ENCODE data around the gene FCRL1.

The FCRL1 gene

GRCh38 chr1:157798211-157798610, 21.7 kb downstream of the FCRL1 start:
- DNase-seq: no peak

- no peak for DNase-seq
These were observed 34.7 kb downstream of the FCRL1 start for GRCh38 chr1:157785248-157785647.

- no peak for DNase-seq
These were observed 35.1 kb downstream of the FCRL1 start for GRCh38 chr1:157784801-157785200.

GRCh38 chr1:157782931-157783330, 37.0 kb downstream of the FCRL1 start:
- DNase-seq: no peak

DNA sequence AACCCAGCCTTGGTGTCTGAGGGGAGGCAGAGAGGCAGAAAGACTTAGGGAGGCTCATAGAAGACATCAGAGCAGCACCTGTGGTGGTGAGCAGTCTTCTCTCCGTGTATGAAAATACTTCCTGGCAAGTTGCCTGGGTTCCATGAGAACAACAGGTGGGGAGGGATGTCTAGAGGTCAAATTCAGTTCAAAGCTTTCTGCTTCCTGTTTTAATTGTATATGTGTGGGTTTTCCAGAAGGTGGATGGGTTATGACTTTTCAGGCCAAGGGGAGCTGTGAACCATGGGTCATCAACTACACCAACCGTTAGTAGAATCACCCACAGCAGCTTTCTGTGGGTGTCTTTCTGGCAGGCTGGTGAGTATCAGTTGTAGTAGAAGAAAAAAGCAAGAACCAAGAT, 38.9 kb downstream of the FCRL1 start:
- no peak for DNase-seq

DNA sequence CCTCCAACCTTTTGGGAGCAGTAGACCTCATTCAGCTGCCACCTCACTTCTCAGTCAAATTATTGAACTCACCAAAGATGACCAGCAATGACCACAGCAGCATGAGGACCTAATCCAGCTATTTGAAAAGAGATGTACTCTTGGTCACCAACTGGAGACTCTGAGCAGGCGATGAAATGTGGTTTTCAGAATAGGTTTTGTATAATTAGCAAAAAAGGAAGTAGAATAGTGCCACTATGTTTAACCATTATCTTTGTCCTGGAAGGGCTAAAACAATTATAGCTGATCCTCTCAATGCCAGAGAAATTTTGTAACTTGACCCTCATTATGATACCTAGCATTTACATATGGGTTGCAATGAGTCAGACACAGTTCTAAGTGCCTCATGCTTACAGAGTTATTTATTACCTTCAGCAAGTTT, 42.9 kb downstream of the FCRL1 start, which contains the start of gene FCRL2:
Gene FCRL2 (minus strand): TSS at position 162 of the 421 bp plus-strand sequence. CDS start 59 bp downstream, at position 103.
- no peak for DNase-seq

- DNase-seq: no peak
These were observed 44.6 kb downstream of the FCRL1 start for GRCh38 chr1:157775101-157775870.

GRCh38 chr1:157774412-157774811, 45.5 kb downstream of the FCRL1 start:
- no peak for DNase-seq

DNA sequence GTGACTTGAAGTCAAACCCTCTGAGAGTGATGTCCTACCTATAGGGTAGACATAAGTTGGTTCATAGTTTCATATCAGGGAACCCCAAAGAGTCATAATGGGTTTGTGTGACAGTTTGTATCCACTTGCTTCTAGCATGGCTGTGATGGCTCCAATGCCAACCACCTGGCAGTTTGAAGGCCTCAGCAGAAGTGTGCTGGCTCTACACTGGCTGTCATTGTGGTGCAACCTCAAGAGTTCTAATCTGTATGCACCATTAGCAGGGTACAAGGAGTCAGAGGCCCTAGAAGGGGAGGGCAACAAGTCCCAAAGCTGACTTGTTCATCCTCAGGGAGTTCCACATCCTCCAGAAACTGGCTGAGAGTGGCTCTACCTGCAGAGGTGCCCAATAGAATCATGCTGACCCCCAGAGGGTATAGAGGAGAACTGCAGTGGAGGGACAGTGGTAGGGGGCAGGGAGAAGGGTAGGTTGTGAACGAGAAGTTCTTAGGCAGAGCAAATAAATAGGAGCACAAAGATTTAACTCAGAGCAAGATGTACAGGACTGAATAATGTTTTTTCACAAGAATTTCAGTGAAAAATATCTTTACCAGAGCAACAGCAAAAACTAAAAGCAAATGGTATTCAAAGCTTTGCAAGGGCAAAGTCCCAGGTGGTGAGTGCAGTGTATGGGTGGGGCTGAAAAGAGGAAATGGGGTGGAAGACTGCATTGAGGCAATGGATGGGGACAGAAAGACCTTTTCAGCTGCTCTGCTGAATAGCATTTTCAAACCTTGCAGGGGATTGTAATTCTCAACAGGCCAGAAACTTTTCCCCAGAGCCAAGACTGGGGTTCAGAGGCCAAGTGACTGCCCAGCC, 46.2 kb downstream of the FCRL1 start:
- DNase-seq: no peak

DNA sequence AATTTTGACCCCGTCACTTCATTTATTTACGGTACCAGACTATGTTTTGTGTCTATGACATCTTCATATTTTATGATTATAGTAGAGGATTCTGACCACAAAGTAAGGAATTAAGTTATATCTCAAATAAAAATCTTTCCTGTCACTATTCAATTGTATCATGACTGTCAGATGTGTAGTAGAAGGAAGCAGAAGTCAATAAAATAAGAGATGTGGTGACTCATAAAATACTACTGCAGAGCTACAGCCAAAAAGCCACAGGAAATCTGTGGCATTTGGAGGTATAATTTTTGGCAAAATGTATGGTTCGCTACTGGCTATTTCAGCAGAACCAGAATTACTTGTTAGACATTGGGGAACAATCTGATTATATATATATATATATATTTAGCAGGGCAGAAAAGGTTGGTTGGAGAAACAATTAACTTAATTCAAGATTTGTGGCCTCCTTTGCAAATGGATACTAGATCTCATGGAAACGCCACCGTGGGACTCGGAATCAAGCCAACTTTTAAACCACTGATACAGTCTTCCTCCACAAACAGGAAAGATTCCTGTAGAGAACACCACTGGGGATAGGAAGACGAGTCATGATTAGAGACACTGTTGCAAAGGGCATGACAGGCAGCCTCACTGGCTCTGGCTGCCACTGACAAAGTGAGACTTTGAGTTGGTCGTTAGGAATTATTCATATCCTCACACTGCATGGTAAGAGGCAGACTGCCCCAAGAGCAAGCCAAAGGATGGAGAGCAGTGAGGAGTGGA, 48.1 kb downstream of the FCRL1 start:
- DNase-seq: no peak

DNA sequence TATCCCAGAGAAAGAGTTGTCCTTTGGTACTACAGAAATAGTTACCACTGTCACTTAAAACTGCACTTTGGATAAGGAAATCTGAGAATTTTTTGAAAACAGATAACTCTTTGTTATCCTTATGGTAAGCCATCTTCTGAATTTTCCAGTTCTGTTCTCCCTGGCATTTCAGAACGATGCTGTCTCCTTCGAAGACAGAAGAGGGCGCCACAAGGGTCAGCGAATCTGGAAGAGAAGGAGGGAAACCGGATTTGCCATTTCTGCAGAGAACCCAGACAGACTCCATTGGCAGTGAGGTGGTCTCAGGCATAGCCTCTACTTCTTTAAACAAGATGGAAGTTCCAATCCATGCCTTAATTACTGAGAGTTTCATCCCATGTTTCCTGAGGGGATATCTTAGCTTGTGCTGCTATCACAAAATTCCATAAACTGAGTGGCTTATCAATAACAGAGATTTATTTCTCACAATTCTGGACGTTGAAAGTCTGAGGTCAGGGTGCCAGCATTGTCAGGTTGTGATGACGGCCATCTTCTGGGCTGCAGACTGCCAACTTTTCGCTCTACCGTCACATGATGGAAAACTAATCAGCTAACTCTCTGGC, 49.4 kb downstream of the FCRL1 start:
- DNase-seq: peak; percentile 27

DNA sequence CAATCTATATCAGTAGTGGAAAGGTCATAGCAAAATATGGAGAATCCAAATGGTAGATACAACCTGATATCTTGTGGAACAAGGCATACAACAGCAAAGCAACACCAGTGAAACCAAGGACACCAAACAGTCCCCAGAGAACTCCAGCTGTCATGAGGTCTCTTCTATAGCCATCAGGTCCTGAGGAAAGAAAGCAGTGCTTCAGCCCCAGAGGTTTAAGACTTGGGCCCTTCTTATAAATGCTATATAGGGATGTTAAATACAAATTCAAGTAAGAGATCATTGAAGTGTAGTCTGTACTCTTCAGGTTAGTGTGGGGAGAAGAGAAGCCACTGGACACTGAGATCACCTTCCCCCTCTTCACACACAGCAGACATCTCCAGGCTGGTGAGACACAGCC, 53.1 kb downstream of the FCRL1 start:
- no peak for DNase-seq

DNA sequence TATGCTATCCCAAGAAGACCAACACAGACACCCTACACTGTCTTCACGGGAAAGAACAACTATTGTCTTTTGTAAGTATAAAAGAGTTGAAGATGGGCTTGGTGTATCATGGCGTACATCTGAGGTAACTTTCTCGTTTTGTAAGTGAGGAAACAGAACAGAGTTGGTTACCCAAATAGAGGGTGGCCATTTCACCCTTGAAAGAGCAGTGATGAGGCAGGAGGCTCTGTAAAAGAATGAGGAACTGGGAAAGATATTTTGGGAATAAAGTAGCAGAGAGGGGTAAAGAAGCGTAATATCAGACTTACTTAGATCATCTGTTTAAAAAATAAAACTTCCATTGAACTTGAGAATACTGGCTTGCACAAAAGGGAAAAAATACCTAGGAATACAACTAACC, 61.9 kb downstream of the FCRL1 start:
- no peak for DNase-seq

GRCh38 chr1:157753611-157754010, 66.3 kb downstream of the FCRL1 start:
- no peak for DNase-seq

GRCh38 chr1:157751283-157751682, 68.6 kb downstream of the FCRL1 start:
- DNase-seq: no peak

DNA sequence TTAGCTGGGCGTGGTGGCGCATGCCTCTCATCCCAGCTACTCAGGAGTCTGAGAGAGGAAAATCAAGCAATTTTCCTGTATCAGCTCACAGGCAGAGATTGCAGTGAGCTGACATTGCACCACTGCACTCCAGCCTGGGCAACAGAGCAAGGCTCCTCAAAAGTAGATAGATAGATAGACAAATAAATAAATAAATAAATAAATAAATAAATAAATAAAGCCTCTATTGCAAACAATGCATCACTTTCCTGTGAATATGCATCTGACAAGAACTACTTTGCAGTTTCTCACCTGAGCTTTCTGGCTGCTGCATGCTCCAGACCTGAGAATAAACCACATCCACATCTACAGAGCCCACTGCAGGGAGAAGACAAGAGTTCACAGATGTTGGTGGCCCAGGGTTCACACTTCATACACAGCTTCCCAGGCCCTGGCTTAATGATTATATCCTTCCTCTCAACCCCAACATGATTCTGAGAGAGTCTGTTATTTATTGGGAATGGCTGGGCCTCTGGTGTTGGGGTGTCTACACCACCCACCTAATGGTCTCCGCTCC, 71.6 kb downstream of the FCRL1 start:
- no peak for DNase-seq
